ENCODE measurements around the gene TEDC2. TPM values are rescaled to one million over a fixed set of nuclear protein-coding genes. Genes with fewer than 3 reads are reported as not detected.
"Not testable (repeated sequence)": the region's sequence is repeated elsewhere in the genome, so short reads cannot be mapped to it uniquely, and the experiment has no call there.

The TEDC2 gene
- total RNA-seq, 3 donors from 2014 or later (not counting 1 experiment from before 2014, with no cell fraction given), result 0.47 to 2.2 (median 0.55) TPM

GRCh38 chr16:2429771-2430663, 29.9 kb upstream of the TEDC2 start:
- Mint-ChIP-seq H3K27me3 (ENCODE audit: low read depth in 2 of 2) (no peaks in the 10 kb centered on the region), H3K4me1 (peaks cover 25 to 26% of the 10 kb centered on the region in 2 donors), H3K27ac (peak overlapping the region; percentile 12 to 51), H3K9me3 (no peaks in the 10 kb centered on the region), H3K4me3 (peak overlapping the region; percentile 90), H3K36me3 (no peaks in the 10 kb centered on the region)
- no peak overlapping the region for H3K27ac ChIP-seq (ENCODE audit: low read length)
- TF ChIP-seq CTCF (IDR thresholded peaks at IDR 0.05), result no peak
- H3K9me3 ChIP-seq (ENCODE audit: control insufficient read depth, insufficient read depth, low read length), result no peaks in the 10 kb centered on the region
- H3K36me3 ChIP-seq (ENCODE audit: control insufficient read depth, insufficient read depth, low read length), result peaks cover 12% of the 10 kb centered on the region
- DNase-seq (peak in 1 of 2 donors; percentile 55), ATAC-seq (no peak)
- H3K4me3 ChIP-seq (ENCODE audit: low read length), result peak overlapping the region; percentile 55
- 1% methylated on average over 46 of the region's 46 CpGs for WGBS (ENCODE audit: insufficient coverage)
- intact Hi-C loops (cut with micrococcal nuclease), result no loop called here
- peaks cover 19% of the 10 kb centered on the region for H3K4me1 ChIP-seq (ENCODE audit: control insufficient read depth, insufficient read depth, low read length)
- H3K27me3 ChIP-seq (ENCODE audit: control insufficient read depth, insufficient read depth, low read length), result no peaks in the 10 kb centered on the region

GRCh38 chr16:2432286-2432685, 27.6 kb upstream of the TEDC2 start:
- no peak overlapping the region for H3K4me3 ChIP-seq (ENCODE audit: low read length)
- Mint-ChIP-seq H3K27ac (no peak overlapping the region), H3K27me3 (ENCODE audit: low read depth in 2 of 2) (no peaks in the 10 kb centered on the region), H3K4me3 (no peak overlapping the region), H3K36me3 (no peaks in the 10 kb centered on the region), H3K4me1 (peaks cover 30% of the 10 kb centered on the region in 2 donors), H3K9me3 (no peaks in the 10 kb centered on the region)
- H3K27me3 ChIP-seq (ENCODE audit: control insufficient read depth, insufficient read depth, low read length), result no peaks in the 10 kb centered on the region
- DNase-seq (no peak), ATAC-seq (no peak)
- WGBS (ENCODE audit: insufficient coverage), result 98% methylated on average over 6 of the region's 6 CpGs
- no peak overlapping the region for H3K27ac ChIP-seq (ENCODE audit: low read length)
- no peaks in the 10 kb centered on the region for H3K9me3 ChIP-seq (ENCODE audit: control insufficient read depth, insufficient read depth, low read length)
- intact Hi-C loops (cut with micrococcal nuclease), result no loop called here
- TF ChIP-seq CTCF (IDR thresholded peaks at IDR 0.05), result no peak
- peaks cover 17% of the 10 kb centered on the region for H3K36me3 ChIP-seq (ENCODE audit: control insufficient read depth, insufficient read depth, low read length)
- peaks cover 32% of the 10 kb centered on the region for H3K4me1 ChIP-seq (ENCODE audit: control insufficient read depth, insufficient read depth, low read length)

- Histone ChIP-seq H3K4me3 (ENCODE audit: low read length) (no peak overlapping the region), H3K4me1 (ENCODE audit: control insufficient read depth, insufficient read depth, low read length) (peaks cover 39% of the 10 kb centered on the region), H3K27ac (ENCODE audit: low read length) (no peak overlapping the region), H3K9me3 (ENCODE audit: control insufficient read depth, insufficient read depth, low read length) (no peaks in the 10 kb centered on the region), H3K27me3 (ENCODE audit: control insufficient read depth, insufficient read depth, low read length) (no peaks in the 10 kb centered on the region), H3K36me3 (ENCODE audit: control insufficient read depth, insufficient read depth, low read length) (peaks cover 17% of the 10 kb centered on the region)
- H3K27me3 Mint-ChIP-seq (ENCODE audit: low read depth in 2 of 2), result no peaks in the 10 kb centered on the region
- no peaks in the 10 kb centered on the region for H3K9me3 Mint-ChIP-seq
- ATAC-seq (no peak), DNase-seq (no peak)
- no peak for TF ChIP-seq CTCF (IDR thresholded peaks at IDR 0.05)
- H3K36me3 Mint-ChIP-seq, result no peaks in the 10 kb centered on the region
- peaks cover 25 to 26% of the 10 kb centered on the region in 2 donors for H3K4me1 Mint-ChIP-seq
- intact Hi-C loops (cut with micrococcal nuclease), result no loop called here
- 97% methylated on average over 15 of the region's 15 CpGs for WGBS (ENCODE audit: insufficient coverage)
- no peak overlapping the region for H3K27ac Mint-ChIP-seq
- no peak overlapping the region for H3K4me3 Mint-ChIP-seq
Observed at GRCh38 chr16:2432801-2433505, 27.0 kb upstream of the TEDC2 start.

GRCh38 chr16:2435236-2435635, 24.7 kb upstream of the TEDC2 start:
- H3K9me3 Mint-ChIP-seq; H3K4me3 Mint-ChIP-seq; H3K36me3 Mint-ChIP-seq; H3K27ac Mint-ChIP-seq; ATAC-seq; H3K9me3 ChIP-seq (ENCODE audit: control insufficient read depth, insufficient read depth, low read length); intact Hi-C loops (cut with micrococcal nuclease); H3K4me3 ChIP-seq (ENCODE audit: low read length); DNase-seq; H3K27me3 Mint-ChIP-seq (ENCODE audit: low read depth in 2 of 2); H3K27me3 ChIP-seq (ENCODE audit: control insufficient read depth, insufficient read depth, low read length); H3K27ac ChIP-seq (ENCODE audit: low read length): not testable (repeated sequence)
- H3K4me1 Mint-ChIP-seq, result peaks cover 23 to 24% of the 10 kb centered on the region in 2 donors
- 100% methylated on average over 3 of the region's 4 CpGs for WGBS (ENCODE audit: insufficient coverage)
- Histone ChIP-seq H3K36me3 (ENCODE audit: control insufficient read depth, insufficient read depth, low read length) (peaks cover 17% of the 10 kb centered on the region), H3K4me1 (ENCODE audit: control insufficient read depth, insufficient read depth, low read length) (peaks cover 37% of the 10 kb centered on the region)
